NCI-H1694 (cell line): Measurements from ENCODE around the gene LYPD6.

Experiments used
- DNase-seq: peaks from one replicate; lab custom pipeline; 2025; lab: John Stamatoyannopoulos, UW

The LYPD6 gene

DNA sequence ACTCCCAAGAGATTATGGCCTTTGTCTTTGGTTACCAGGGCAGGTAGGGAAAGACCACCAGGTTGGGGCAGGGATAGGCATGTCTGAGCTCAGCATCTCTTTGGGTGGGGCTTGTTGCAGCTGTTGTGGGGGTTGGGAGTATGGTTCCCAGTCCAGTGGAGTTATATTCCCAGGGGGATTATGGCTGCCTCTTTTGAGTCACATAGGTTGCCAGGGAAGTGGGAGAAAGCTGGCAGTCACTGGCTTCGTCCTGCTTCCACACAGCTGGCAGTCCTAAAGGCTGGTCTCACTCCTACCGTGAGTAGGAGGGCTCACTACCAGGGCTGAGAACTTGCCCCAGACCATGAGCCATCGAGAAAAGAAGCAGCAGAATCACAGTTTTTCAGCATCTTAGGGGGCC lies 79.1 kb downstream of the LYPD6 start:
- DNase-seq = no peak

DNA sequence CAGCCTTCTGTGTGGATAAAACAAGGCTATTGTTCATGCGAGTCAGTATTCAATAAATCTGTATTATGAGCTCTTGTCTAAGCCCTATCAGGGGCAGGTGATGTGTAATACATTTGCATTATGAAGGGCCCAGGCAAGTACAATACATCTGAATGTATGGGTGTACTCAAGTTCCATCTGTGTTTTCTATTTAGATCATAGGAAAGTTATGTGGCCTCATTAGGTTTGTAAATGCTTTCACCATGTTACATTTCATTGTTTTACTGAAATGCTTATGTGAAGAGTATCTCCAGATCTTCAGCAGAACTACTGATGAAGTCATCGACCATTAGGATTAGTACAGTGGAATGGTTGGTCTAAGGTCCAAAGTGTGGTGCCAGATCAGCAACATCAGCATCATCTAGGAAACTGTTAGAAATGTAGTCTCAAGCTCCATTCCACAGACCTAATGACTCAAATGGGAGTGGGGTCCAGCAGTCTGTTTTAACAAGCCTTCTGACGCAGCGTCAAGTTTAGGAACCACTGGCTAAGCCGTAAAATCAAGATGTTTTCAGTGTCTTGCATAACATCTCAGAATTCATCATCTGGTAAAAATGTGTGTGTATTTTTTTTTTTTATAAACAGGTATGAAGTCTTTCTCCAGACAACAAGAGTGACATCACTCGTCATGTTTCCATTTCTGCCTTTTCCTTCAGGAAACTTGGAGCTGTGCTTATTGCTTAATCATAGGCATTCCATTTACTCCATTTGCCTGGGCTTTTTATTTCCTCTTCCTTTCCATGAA lies 80.5 kb downstream of the LYPD6 start:
- no peak for DNase-seq

DNA sequence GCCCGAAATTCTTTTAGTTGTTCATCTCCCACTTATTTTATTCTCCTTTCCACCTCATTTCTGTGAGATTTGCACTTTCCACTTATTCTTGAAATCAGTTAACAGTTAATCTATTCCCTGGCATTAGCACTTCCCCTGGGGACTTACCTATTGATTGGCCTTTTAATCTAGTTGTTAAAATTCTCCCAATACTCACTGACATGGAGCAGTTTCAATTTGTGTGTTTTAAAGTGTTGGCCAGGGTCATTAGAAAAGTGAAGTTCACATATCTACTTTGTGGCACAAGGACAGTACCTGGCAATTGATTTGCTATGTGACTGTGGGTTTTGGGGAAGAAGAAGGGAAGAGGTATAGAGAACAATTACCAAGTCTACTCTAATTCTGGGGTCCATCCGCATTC lies 83.1 kb downstream of the LYPD6 start:
- no peak for DNase-seq

DNA sequence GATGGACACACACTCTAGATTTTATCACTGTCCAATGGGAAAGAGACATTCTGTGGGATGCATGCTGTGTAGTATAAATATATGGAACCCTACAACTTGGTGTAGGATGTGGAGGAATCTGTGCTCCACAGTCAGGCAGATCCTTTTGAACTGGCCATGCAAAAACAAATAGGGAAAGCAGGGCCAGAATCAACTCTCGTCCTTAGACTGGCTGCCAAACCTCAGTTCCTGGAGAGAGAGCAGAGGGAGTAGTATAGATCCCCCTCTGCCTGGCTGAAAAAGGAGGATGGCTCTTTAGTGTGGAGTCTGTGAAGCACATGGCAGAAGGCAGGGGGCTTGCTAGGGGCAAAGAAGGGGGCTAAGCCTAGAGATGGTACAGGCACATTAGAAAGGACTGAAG lies 84.7 kb downstream of the LYPD6 start:
- no peak for DNase-seq

DNA sequence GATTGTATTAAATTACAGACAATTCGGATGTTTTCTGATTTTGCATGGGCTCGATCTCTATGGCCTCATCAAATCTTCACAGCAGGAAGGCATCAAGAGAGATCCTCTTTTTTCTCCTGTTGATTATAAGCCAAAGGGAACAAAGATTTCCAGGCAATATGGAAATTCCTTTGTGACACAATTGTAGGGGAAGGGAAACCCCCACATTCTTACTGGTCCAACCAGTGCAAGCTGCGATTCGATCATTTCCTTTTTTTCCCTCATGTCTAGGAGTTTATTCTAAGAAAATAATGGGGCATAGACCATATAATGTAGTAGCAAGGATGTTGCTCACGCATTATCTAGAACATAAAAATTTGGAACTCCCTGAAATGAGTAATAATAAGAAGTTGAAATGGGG lies 87.7 kb downstream of the LYPD6 start:
- DNase-seq = no peak

DNA sequence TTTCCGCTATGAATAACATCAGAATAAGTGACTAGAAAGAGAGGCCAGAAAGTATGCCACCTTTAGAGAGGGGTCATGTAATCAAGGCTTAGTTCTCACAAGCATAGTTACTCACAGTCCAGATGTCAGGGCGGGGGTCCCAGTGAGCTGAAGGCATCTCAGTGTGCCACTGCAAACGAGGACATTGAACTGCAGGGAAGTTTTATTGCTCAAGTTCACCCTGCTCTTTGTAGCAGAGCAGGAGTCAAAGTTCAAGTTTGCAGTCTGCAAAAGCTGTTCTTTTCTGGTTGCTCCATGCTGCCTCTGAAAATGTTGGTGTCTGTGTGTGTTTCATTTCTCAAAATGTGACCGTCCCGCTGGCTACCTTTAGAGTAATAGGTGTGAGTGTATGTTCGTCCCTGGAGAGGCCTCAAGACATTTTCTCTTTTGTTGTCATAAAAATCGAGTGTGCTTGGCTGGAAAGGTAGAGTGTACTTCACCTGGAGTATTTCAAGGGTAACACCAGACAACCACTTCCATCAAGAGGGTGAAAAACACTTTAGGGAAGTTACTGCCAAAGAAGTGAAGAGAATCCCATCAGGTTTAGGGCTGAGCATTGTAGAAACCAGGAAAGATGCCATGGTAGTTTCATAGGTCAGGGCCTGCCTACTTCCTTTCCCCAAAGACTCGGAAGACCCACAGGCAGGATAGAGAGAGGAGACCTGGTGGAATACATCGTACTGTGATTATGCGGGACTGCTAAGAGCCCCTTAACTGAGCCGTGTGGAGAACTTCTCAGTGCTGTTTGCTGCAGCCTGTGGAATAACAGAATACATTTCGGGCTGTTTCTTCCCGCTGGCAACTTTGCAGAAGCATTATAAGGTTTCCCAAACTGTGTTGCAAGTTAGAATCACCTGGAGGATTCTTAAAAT lies 89.9 kb downstream of the LYPD6 start:
- DNase-seq = no peak

DNA sequence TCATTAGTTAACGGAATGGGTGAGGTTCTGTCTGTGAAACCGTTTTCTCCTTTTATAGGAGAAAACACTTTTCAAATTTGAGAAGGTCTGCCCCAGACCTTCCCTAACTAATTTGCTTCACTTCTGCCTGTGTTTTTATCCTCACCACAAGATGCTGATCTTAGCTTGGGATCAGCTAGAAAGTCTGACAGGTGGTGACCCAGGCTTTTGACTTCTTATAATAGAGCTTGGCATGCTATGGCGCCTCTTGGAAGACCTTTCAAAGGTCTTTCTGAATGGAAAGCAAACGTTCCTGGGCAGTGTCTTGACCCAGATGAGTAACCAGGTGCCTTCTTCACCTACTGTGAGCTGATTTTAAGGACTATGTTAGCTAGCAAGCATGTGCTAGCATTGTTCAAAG lies 91.4 kb downstream of the LYPD6 start:
- DNase-seq = no peak

DNA sequence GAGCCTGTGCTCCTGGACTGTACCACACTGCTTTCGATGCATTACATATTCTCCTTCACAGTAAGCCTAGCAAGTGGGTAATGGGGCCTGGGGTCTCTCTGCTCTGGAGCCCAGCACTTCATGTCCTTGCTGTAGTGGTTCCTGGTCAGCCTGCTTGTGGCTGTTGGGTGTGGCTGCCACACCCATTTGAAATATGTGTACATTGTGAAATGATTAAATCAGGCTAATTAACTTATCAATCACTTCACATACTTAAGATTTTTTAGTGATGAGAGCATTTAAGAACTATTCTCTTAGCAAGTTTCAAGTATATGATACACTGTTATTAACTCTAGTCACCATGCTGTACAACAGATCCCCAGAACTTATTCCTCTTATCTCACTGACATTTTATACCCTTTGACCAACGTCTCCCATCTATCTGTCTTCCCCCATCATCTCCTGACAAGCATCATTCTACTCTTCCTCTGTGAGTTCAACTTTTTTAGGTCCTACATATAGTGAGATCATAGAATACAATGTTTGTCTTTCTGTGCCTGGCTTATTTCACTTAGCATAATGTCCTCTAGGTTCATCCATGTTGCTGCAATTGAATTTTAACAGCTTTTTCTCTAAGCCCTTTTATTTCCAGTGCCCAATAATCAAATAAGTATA lies 92.1 kb downstream of the LYPD6 start:
- DNase-seq = no peak

DNA sequence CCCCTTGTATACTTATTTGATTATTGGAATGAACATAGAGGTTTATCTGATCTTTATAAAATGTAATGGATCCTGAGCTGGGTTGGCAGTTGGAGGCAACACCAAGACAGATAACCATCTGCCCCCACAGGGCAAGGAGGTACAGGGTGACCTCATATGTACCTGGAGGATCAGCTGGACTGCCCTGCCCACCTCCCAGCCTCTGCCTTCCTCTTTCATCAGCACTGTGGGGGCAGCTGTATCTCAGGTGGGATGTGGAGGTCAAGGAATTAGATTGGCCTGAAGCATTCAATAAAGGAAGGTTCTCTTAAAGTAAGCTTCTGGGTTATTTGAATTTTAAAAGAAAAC lies 92.6 kb downstream of the LYPD6 start:
- no peak for DNase-seq

DNA sequence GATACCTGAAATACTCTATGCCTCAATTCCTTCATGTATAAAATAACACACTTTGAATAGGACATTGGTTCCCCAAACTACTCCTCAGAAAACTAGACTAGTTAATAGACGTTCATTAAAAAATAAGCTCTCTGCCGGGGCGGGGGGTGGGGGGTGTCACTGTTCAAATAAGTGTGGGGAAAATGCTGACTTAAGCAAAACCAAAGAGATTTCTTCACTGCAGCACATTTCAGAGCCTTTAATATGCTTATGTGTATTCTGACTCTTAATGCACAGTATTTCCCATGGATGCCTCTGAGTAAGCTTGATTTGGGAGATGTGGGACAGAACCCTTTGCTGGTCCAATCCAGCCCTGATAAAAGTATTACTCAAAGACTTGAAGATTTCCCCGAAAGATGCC lies 93.2 kb downstream of the LYPD6 start:
- no peak for DNase-seq

DNA sequence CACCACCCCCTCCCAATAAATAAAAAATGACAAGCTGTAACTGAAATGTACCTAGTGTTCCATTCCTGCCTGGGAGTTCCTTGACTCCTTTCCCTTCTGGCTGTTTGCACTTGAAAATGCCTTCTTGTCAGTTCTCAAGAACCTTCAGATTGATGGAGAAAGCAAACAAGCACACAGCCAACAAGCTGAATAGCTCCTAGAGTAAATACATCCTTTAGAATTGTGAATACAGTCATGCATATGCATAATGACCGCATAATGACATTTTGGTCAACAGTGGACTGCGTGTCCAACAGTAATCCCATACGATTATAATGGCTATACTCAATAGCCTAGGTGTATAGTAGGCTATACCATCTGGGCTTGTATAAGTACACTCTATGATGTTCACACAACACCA lies 97.0 kb downstream of the LYPD6 start:
- no peak for DNase-seq

DNA sequence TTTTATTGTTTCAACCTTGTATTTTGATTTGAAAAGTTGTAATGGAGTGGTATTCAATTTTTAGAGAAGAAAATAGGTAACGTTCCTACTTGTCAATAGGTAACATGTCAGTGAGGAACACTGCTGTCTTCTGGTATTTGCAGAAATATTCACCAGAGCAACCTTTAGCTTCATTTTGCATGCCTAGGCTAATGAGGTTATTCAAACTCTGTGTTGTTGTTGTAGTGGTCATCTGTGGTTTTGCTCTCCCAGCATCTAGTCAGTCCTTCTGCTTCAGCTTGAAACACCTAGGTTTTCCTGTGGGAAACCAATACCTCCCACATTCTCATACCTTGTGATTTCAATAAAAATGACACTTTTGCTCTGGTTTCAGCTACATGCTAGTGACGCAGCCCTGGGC lies 98.4 kb downstream of the LYPD6 start:
- DNase-seq = no peak

DNA sequence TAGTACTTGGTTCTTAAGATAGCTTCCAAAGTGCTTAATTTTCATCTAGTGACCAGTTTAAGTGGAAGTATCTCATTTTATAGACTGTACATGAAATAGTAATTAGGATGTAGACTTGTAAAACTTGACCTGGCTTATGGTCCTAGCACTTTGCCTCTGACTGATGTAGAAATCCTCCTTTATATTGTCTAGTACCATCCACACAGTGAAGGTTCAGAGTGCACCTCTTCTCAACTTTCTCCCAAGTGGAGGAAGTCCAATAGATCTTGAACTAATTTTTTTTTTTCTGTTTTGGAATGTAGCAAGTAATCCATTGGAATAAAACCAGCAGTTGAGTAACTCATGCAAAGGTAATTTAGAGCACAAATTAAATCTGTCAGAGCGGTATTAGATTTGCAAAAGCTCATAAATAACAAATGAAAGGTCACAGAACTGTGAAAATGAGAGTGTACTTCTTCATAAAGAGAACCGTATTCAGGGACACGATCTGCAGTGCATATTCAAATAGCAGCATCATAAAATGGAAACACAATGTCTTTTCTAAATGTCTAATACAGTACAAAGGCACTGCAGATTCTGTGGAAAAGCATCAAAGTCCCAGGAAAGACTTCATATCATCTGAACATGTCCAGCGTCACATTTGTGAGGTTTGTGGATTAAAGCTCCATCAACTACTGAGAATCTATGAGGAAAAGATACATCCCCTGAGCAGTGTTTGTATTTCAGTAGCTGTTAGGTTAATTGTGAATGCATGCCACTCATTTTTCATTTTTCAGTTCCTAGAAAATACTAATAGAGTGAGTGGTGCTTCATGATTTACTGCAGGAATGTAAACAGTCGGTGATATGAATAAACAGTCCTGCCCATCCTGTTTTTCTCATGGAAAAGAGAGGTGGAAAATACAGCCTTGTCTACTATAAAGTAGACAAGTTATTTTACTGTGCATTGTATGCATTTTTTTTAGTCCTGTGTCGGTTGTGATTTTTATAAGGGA lies 100.7 kb downstream of the LYPD6 start:
- DNase-seq = no peak

DNA sequence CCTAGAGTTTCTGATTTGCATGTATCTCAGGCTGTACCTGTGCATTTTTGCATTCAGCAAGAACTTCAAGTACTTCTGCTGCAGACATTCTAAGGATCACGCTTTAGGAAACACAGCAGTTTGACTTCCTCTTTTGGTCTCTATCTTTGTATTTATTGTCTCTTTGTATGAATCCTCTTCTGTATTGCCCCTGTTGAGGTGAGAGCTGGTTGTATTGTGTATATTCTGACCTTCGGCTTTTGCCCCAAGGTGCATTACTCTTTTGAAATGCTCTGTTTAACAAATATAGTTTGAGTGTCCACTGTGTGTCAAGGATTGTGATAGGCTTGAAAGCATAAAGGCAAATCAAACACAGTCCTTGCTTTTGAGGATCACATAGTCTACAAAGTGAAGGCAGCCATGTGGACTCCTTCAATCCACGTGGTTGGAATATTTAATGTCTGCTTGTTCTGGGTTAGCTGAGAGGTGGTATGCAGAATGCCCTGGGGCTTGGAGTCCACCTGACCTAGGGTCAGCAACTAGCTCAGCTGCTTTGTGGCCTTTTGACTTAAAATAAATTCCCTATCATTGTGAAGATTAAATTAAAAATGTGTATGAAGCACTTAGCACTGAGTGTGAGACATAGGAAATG lies 108.1 kb downstream of the LYPD6 start:
- no peak for DNase-seq

DNA sequence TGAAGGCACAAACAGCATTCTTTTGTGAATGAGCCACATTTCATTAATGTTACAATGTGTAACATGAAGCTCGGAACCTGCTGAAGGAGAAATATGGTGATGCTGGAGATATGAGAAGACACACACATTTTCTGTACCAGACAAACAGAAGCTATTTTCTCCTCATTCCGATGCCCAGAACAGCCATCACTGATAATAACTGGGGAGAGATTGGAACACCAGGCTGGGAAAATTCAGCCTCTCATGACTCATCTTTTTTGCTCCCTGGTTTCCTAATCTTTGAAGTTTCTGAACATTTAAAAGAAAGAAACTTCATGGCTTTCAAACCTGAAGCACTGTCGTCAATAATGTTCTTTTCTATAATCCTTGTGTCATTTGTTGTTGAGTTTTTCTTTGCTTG lies 110.9 kb downstream of the LYPD6 start:
- no peak for DNase-seq

DNA sequence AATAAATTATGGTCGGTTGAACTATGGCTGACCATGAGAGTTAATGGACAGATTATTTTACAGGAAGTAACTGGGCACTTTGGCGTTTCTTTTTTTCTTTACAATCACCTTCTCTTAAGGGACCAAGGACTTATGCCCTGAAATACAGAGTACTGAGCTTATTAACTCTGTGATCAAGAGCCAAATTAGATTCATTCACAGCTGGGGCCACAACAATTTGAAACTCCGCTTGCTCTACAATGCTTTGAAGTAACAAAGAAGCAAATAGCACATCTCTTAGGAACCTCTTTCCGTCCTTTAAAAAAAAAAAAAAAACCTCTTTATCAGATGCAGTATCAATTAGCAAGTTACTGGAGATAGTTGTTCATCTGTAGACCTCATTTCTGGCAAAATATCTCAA lies 112.0 kb downstream of the LYPD6 start:
- DNase-seq = no peak

DNA sequence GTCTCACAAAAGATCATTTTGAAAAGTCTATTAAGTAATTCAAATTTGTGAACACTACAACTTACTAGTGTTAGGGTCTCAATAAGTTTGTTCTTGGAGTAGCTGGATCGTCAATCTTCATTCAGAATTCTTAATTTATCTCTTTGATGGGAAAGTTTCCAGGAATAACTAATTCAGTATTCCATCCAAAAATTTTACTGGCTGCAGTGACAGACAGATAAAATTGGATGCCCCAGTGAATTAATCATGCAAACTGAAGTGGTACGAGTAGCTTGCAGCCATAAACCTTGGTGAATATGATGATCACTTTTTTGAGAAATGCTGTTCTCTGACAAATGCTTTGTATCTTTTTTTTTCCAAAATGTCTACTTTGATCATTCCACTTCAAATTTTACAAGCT lies 112.8 kb downstream of the LYPD6 start:
- no peak for DNase-seq

DNA sequence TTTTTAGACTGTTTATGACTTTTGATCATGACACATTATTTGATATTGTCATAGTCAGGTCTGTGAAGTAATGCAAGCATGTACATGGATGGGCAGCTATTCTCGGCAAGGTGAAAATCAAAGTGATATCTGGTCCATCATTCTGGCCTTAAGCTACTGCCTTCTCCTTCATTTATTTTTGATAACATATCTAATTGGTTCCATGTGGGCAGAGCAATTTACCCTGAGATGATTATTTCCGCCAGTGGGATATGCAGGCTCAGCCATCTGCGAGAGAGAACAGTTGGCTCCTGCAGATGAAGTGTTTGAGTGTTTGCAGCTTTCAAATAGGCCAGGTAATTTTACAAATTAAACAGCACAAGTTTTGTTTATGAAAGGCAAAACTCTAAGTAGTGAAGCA lies 116.4 kb downstream of the LYPD6 start:
- DNase-seq = no peak

DNA sequence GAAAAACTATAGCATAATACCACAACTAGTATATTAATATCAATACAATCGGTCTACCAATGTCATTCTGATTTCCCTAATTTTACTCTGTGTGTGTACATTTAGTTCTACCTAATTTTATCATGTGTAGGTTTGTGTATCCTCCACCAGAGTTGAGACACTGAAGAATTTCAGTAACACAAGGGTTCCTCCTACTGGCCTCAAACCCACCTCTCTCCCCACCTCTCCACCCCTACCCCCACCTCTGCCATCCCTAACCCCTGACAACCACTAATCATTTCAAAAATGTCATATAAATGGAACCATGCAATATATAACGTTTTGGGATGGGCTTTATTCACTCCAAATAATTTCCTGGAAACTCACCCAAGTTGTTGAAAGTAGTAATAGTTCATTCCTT lies 117.9 kb downstream of the LYPD6 start:
- DNase-seq = no peak

DNA sequence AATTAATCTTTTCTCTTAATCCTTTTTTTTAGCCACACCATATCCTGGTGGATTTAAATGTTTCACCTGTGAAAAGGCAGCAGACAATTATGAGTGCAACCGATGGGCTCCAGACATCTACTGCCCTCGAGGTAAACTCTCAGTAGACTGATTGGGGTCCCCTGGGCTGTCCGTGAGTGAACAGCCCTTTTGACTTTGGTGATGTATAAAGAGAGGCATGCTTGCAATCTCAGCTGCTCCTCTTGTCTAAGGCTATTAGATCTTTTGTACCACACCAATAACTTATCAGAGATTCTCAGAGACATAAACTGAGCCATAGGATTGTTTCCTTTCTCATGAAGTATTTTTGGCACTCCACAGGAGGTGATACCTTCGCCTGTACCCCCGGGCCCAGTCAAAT lies 118.6 kb downstream of the LYPD6 start:
- no peak for DNase-seq

DNA sequence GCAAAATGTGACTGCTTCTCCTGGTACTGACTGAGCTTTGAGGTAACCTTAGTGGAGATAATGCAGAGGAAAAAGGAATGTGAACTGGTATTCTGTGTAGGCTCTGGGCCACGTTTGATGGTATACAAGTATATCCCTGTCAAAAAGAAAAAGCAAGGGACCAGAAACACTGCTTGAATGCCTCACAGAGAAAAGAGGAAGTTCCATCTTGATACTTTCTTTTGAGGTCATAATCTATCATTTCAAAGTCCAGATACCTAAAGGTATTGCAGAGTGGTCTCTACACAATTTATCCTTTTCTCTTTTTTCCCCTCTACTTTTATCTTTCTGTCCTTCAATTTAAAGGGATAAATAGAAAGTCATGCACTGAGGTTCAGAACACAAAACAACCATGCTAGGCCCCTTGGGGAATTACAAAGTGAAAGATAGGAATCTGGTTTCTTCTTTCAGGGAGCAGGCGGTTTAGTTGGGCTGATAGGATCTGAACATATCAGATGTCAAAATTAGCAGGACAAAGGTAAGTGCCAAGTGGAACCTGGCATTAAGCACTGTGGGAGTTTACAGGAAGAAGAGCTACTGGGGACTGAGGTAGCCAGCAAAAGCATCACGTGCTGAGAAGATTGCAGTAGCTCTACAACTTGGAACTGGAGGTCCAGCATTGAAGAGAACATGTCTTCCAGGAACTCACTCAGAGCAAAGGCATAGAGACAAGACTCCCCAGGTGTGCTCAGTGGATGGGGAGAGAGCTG lies 121.2 kb downstream of the LYPD6 start:
- no peak for DNase-seq
